SU-DHL-6 (cell line): Measurements from ENCODE around the gene HOXA13.

ENCODE experiments used
- EZH2phosphoT487 ChIP-seq: fragments of 200-600 bp; sonication (generic), shearing (Covaris generic); conservative IDR thresholded peaks from 2 replicates; pipeline ENCODE4 v1.6.1; 2018; ENCODE audit warnings: mild to moderate bottlenecking, antibody characterized with exemption, low read length, moderate library complexity, mixed read lengths
- TF ChIP-seq, protein P1 (sequence below): fragments of 200-600 bp; sonication (generic); IDR thresholded peaks from one replicate; pipeline ENCODE4 v1.5.1; 2017; ENCODE audit warnings: antibody characterized with exemption, mild to moderate bottlenecking, low read length, moderate library complexity; ENCODE audit not compliant: insufficient read depth, poor library complexity, severe bottlenecking

DNA sequence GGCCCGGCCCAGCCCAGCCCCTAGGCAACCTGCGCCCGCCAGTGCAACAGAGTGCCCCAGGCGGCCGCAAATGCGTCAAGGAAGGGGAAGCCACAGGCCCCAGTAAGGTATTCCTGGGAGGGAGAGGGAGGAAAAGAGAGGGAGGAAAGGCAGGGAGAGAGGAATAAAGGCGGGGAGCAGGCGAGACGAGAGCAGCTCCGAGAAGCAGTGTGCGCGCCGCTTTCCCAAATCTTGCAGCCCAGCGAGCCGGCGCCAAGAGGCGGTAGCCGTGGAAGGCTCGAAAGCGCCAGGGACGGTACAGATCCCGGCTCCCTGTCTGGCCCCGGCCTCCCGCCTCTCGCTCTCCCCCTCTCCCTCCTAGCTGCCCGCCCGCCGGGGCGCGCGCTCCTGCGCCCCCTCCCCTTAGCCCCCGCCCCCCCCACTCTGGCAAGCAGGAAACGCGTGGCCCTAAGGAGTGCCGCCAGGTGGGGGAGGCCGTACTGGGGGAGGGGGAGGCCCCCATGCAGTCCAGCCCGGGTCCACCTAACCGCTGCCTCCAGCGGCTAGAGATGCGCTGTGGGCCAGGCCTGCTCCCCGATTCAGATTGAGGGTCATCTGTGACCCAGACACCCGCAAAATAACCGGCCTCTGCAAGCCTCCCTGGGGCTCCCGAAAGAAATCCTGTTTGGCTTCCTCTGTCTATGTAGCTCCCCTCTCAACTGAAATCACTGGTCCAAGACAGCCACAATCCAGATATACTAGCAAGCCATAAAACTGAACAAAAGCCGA is 30.0 kb downstream of the HOXA13 start:
- TF ChIP-seq, protein P1, sequence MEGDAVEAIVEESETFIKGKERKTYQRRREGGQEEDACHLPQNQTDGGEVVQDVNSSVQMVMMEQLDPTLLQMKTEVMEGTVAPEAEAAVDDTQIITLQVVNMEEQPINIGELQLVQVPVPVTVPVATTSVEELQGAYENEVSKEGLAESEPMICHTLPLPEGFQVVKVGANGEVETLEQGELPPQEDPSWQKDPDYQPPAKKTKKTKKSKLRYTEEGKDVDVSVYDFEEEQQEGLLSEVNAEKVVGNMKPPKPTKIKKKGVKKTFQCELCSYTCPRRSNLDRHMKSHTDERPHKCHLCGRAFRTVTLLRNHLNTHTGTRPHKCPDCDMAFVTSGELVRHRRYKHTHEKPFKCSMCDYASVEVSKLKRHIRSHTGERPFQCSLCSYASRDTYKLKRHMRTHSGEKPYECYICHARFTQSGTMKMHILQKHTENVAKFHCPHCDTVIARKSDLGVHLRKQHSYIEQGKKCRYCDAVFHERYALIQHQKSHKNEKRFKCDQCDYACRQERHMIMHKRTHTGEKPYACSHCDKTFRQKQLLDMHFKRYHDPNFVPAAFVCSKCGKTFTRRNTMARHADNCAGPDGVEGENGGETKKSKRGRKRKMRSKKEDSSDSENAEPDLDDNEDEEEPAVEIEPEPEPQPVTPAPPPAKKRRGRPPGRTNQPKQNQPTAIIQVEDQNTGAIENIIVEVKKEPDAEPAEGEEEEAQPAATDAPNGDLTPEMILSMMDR: no peak
- TF ChIP-seq EZH2phosphoT487: no peak
